H1 (cell line): Measurements from ENCODE around the gene ATP5ME. TPM values are rescaled to one million over a fixed set of nuclear protein-coding genes. Genes with fewer than 3 reads are reported as not detected.

ENCODE experiments used
- KDM5A ChIP-seq: fragments of 200-600 bp; IDR thresholded peaks from 2 replicates; pipeline ENCODE4 v1.7.1; 2012; ENCODE audit warnings: mild to moderate bottlenecking, low read length, inconsistent platforms, mixed read lengths
- TBP ChIP-seq: IDR thresholded peaks from 2 replicates; pipeline ENCODE4 v1.6.1; 2011; ENCODE audit warnings: low read depth, low read length, improper control_type of control experiment
- ZNF274 ChIP-seq: IDR thresholded peaks from 2 replicates; pipeline ENCODE4 v1.7.0; 2012; ENCODE audit warnings: low read length, borderline replicate concordance; ENCODE audit errors: extremely low read depth
- polyA plus RNA-seq, 7 experiments: library from polyadenylated mRNA; depleted of rRNA in 3 of 7; stranded (reverse) in 5 of 7; unstranded in 2 of 7; fragments of >200 nt in 5 of 7; fragments of 200-250 nt in 2 of 7; gene quantifications; 1 replicate in 5 of 7; 2 replicates in 1 of 7; 4 replicates in 1 of 7; pipeline versions ENCODE4 v1.2.1 to v1.2.3, GENCODE V29; 2011 to 2013; ENCODE audit warnings: missing spikeins in 2 of 7, mixed read lengths in 2 of 7
- total RNA-seq: library from RNA; stranded (reverse); fragmentation: NEBNext Ultra II Directional; extraction: Animal tissue kit (Norgen Biotek cat#: 25700); gene quantifications from 2 replicates; pipeline ENCODE4 v1.2.1, GENCODE V29; 2021

ATP5ME gene
- total and polyA plus RNA-seq, 2 of the 8 experiments (the other 6 are each of a cell fraction or from before 2014, with no cell fraction given): 375 to 450 TPM

DNA sequence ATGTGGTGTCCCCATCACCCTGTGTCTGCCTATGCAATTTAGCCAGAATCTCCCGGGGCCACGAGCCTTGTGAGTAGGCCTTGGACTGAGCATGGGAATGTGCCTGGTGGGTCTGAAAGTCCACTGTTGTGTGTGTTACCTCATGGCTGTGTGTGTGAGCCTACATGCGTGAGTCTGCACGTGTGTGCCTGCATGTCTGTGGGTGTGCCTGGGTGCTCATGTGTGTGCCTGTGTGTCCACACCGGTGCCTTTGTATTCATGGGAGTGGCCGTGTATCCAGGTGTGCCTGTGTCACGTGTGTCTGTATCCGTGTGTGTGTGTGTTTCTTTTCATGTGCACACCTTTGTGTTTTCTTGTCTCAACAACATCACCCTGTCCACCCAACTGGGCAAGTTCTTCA is 14.2 kb downstream of the ATP5ME start (continued):
- TF ChIP-seq TBP (no peak), ZNF274 (no peak), KDM5A (no peak)
- TF ChIP-seq, all 59 proteins: peak for 0
